COLO668 (cell line): ENCODE data around the gene FZD2.
"Not testable (repeated sequence)": the region's sequence is repeated elsewhere in the genome, so short reads cannot be mapped to it uniquely, and the experiment has no call there.

Experiments
- DNase-seq: peaks from one replicate; lab custom pipeline; 2025; ENCODE audit not compliant: unreplicated experiment; lab: John Stamatoyannopoulos, UW

FZD2 gene

DNA sequence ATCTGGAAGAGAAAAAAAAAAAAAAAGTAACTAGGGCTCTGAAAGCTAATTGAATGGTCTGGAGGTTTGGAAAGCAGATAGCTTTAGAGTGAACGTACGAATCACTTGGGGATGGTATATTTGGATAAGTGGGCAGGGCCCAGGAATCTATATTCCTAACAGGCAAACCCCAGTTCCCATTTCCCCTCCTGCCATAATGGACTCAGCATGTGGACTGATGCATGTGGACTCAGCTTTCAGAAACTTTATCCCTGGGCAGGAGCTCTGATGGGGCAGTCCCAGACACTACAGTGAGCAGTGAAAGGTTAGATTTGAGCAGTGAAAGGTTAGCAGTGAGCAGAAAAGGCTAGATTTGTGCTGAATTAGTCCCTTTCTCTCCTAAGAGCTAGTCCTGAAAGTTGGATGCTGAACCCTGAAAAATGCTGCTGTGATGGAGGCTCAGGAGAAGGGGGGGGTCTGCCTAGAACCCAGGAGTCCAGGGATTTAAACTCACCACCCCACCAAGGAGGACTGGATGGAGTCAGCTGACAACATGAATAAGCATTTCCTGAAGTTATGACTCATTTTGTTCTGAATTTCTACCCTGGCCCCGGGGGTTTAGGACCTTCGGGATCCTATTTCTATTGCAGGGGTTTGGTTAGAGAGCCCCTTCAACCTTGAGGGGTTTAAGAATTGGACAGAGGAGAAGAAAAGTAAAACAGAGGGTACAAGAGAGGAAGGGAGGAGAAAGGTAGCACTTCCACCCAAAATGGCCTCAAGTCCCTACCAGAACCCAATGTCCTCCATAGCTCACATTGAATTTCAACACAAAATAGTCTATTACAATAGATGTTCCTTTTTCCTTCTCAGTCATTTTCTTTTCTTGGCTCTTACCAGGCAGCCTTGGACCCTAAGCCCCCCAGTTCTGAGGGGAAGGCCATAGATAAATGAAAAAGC is 10.3 kb upstream of the FZD2 start:
- DNase-seq, result no peak

- no peak for DNase-seq
These were observed 9.5 kb upstream of the FZD2 start for GRCh38 chr17:44547625-44548267.

- no peak for DNase-seq
These were observed 8.7 kb upstream of the FZD2 start for GRCh38 chr17:44548376-44549230.

- no peak for DNase-seq
These were observed 7.6 kb upstream of the FZD2 start for GRCh38 chr17:44549686-44550085.

GRCh38 chr17:44552361-44552760 is 4.9 kb upstream of the FZD2 start:
- DNase-seq, result no peak

DNA sequence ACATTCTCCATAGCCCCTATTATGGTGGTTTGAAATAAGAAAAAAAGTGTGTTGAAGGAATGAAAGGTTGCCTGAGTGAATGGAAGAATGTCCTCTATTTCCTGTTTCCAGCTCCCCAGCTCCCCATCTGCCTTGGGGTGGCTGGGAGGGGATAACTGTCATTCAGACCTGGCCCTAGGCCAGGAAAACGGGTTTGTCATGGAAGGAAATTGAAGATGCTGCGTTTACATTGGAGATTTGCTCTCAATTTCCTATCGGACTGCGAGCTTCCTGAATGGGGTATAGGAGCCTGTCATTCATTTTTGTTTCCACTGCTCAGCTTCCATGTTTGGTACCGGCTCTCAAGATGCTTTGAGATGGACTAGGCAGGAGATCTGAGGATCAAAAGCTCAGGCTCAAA is 2.2 kb upstream of the FZD2 start:
- no peak for DNase-seq

DNA sequence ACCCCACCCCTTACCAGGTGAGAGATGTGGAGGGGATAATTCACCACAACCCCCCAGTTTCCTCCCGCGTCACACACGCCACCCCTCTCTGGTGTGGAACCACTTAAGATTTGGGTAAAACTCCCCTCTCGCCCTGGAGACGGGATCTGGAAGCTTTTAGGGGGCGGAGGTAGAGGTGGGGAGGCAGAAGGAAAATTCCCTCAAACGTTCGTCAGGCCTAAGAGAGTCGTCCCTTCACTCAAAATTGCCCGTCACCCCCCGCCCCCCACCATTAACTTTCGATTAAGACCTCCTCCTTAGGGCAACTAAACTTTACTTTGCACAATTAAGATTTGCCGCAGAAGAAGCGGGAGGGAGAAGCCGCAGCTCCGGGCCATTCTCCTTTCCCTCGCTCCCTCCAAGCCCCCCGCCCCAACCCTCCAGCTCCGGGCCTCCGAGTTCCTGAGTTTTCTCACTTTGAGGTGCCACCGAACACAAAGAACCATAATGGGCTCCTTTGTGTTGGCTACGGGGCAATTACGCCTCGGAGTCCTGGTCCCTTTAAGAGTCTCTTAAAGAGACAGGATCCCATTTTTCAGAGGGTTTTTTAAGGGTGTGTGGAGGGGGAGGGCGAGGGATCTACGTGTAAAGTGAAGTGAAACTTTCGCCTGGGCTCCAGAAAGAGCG is 985 bp upstream of the FZD2 start:
- DNase-seq, result no peak

DNA sequence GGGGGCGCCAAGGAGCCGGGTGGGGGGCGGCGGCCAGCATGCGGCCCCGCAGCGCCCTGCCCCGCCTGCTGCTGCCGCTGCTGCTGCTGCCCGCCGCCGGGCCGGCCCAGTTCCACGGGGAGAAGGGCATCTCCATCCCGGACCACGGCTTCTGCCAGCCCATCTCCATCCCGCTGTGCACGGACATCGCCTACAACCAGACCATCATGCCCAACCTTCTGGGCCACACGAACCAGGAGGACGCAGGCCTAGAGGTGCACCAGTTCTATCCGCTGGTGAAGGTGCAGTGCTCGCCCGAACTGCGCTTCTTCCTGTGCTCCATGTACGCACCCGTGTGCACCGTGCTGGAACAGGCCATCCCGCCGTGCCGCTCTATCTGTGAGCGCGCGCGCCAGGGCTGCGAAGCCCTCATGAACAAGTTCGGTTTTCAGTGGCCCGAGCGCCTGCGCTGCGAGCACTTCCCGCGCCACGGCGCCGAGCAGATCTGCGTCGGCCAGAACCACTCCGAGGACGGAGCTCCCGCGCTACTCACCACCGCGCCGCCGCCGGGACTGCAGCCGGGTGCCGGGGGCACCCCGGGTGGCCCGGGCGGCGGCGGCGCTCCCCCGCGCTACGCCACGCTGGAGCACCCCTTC is 484 bp downstream of the FZD2 start:
- peak; percentile 9 for DNase-seq

- no peak for DNase-seq
These were observed 1.0 kb downstream of the FZD2 start for GRCh38 chr17:44558334-44558709.

DNA sequence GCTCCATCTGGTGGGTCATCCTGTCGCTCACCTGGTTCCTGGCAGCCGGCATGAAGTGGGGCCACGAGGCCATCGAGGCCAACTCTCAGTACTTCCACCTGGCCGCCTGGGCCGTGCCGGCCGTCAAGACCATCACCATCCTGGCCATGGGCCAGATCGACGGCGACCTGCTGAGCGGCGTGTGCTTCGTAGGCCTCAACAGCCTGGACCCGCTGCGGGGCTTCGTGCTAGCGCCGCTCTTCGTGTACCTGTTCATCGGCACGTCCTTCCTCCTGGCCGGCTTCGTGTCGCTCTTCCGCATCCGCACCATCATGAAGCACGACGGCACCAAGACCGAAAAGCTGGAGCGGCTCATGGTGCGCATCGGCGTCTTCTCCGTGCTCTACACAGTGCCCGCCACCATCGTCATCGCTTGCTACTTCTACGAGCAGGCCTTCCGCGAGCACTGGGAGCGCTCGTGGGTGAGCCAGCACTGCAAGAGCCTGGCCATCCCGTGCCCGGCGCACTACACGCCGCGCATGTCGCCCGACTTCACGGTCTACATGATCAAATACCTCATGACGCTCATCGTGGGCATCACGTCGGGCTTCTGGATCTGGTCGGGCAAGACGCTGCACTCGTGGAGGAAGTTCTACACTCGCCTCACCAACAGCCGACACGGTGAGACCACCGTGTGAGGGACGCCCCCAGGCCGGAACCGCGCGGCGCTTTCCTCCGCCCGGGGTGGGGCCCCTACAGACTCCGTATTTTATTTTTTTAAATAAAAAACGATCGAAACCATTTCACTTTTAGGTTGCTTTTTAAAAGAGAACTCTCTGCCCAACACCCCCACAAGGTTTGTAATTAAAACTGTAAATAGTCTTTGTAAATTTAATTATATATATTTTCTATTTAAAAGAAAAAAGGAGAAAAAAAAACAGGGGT is 1.7 kb downstream of the FZD2 start:
- no peak for DNase-seq

GRCh38 chr17:44559634-44560554 is 2.6 kb downstream of the FZD2 start:
- DNase-seq, result no peak

DNA sequence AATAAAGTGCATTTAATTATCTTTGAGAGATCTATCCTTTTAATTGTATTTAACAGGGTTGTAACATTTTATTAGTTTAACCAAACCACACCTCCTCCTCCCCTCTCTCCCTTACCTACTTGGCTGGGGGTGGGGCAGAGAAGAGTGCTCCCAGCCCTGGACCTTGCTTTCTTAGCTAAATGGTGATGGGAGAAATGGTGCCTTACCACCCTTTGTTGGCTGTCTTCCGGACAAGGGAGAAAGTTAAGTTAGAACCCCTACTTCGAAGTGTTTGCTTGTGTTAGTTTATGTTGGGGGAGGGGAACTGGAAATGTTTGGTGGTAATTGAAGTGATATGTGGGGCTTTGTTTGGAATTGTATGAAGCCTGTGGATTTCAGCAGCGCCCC is 3.9 kb downstream of the FZD2 start:
- DNase-seq, result no peak

DNA sequence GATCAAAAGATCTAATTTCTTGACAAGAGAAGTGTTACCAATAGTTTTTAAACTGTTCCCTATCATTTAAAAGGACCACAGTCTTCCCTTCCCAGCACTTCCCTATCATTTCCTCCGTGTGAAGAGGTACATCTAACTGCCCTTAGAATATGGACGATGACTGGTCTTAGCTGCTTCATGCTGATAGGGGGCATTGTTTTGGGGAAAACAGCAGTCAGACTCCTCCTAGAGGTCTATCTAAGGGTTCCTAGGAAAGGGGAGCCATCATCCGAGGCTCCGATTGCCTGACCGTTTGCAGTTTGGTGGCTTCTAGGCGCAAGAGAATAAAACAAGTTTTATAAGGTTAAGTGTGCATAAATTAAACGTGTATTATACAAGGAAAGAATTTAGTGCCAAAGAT is 7.1 kb downstream of the FZD2 start:
- DNase-seq, result no peak

DNA sequence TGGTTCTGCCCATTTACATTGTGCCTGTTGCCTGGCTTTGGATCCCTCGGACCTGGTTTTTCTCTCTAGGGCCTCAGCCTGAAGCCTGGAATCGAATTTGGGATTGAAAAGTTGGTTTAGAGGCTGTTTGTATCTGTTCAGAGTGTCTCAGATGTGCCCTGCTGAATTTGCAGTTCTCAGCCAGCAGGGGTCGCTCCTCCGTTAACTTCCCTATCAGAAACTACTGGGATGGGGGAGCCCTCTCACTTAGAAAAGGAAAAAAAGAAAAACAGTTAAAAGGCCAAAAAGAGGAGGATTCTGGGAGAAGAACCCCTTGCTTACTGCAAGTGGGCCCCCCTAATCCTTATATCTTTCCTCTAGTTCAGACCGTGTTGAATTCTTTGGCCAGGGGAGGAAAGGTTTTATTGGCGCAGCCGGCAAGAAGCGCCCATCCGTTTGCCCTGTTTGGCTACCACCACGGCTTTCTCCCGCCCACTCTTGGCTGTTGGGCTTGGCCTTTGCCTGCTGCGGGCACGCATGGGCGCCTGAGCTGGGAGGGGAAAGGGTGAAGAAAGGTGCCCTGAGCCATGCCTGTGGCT is 8.7 kb downstream of the FZD2 start:
- DNase-seq, result no peak

- not testable (repeated sequence) for DNase-seq
These were observed 11.1 kb downstream of the FZD2 start for GRCh38 chr17:44568311-44568944.

GRCh38 chr17:44568945-44569858 is 11.9 kb downstream of the FZD2 start:
- no peak for DNase-seq

GRCh38 chr17:44572801-44573200 is 15.5 kb downstream of the FZD2 start:
- no peak for DNase-seq
